BLaER1 treated with 17β-estradiol and CSF1 and Interleukin-3, amounts not matched to agents 10 nM and 100 nM (cell line): ENCODE measurements around the gene COBL.

Experiments
- H3K27ac ChIP-seq, 11 experiments: shearing (Covaris generic); formaldehyde crosslinking; 2 replicates each; pipeline ENCODE4 v1.8.1; 2022
- H3K27me3 ChIP-seq, 11 experiments: shearing (Covaris generic); formaldehyde crosslinking; 2 replicates each; pipeline ENCODE4 v1.8.1; 2022
- H3K36me3 ChIP-seq, 11 experiments: shearing (Covaris generic); formaldehyde crosslinking; 2 replicates each; pipeline ENCODE4 v1.8.1; 2022
- H3K4me1 ChIP-seq, 10 experiments: shearing (Covaris generic); formaldehyde crosslinking; 2 replicates each; pipeline ENCODE4 v1.8.1; 2022
- H3K4me2 ChIP-seq, 11 experiments: shearing (Covaris generic); formaldehyde crosslinking; 2 replicates each; pipeline ENCODE4 v1.8.1; 2022
- H3K4me3 ChIP-seq, 10 experiments: shearing (Covaris generic); formaldehyde crosslinking; 2 replicates each; pipeline ENCODE4 v1.8.1; 2022
- H3K9ac ChIP-seq, 11 experiments: shearing (Covaris generic); formaldehyde crosslinking; 2 replicates each; pipeline ENCODE4 v1.8.1; 2022
- H3K9me3 ChIP-seq, 11 experiments: shearing (Covaris generic); formaldehyde crosslinking; replicated peaks in 1 of 11; 2 replicates each; pipeline ENCODE4 v1.8.1; 2022
- H4K20me1 ChIP-seq, 11 experiments: shearing (Covaris generic); formaldehyde crosslinking; 2 replicates each; pipeline ENCODE4 v1.8.1; 2022
- Cebpa-rat ChIP-seq, 11 experiments: shearing (Covaris generic); IDR thresholded peaks; 2 replicates each; pipeline ENCODE4 v1.8.1; 2022

COBL gene

DNA sequence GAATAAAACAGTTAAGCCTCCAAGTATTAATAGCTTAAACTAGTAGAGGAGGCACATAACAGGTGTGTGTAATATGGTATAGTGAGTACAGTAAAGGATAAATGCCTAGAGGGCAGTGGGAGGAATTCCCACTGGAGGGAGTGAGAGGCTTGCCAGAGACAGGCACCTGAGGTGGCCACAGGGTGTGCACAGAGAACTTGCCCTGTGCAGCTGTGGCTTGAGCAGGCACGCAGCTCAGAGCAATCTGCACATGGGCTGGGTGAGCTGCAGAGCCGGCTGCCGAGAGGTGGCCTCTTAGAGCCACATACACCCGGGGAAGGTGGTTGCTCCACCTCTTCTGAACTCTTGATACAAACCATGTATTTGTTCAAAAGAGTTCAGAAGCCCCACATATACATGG, 237.1 kb downstream of the COBL start:
- Histone ChIP-seq H3K27ac (no peak overlapping the region), H3K27me3 (no peaks in the 10 kb centered on the region), H3K4me1 (peaks cover 16 to 32% (median 23%) of the 10 kb centered on the region in 10 experiments), H3K9me3 (no peaks in the 10 kb centered on the region), H3K4me3 (no peak overlapping the region), H3K9ac (no peak overlapping the region), H4K20me1 (no peaks in the 10 kb centered on the region), H3K36me3 (no peaks in the 10 kb centered on the region), H3K4me2 (peak overlapping the region in 9 of 11 experiments; percentile 4 to 49 (median 27); a peak in 11 of 22 replicates)
- TF ChIP-seq Cebpa-rat (IDR thresholded peaks at IDR 0.05), result no peak

DNA sequence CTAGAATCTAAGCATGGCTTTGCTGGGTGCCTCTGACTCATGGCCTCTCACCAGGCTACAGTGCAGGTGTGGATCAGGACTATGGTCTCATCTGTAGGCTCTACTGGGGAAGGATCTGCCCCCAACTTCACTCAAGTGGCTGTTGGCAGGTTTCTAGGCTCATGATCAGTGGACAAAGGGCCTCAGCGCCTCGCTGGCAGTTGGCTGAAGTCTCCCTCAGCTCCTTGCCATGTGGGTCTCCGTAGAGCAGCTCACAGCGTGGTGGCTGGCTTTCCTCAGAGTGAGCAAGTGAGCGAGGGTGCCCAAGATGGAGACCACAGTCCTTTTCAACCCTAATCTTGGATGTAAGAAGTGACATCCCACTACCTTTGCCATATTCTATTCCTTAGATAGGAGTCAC, 238.0 kb downstream of the COBL start:
- TF ChIP-seq Cebpa-rat (IDR thresholded peaks at IDR 0.05), result no peak
- no peaks in the 10 kb centered on the region for H3K9me3 ChIP-seq

DNA sequence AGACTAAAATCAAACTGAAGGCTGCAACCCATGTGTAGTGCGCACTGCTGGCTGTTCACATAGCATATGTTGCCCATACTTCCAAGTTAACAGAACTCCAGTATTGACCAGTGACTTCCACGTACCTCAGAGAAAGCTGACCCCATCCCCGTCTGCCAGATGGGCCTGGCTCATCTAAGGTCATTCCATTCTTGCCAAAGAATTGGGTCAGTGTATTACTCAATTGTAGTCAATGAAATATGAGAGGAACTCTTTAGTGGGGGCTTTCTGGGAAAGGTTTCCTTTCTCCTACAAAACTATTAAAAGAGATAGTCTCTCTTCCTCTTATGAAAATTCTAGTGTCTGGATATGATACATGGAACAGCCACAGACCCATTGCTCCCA, 238.6 kb downstream of the COBL start:
- Histone ChIP-seq H3K27ac (no peak overlapping the region), H3K36me3 (no peaks in the 10 kb centered on the region), H3K27me3 (no peaks in the 10 kb centered on the region), H3K9me3 (no peaks in the 10 kb centered on the region), H3K4me1 (peaks cover 16 to 48% (median 28%) of the 10 kb centered on the region in 10 experiments), H3K4me3 (no peak overlapping the region), H3K4me2 (peak overlapping the region in 2 of 11 experiments; percentile 12 to 54; a peak in 2 of 22 replicates), H4K20me1 (no peaks in the 10 kb centered on the region), H3K9ac (no peak overlapping the region)
- TF ChIP-seq Cebpa-rat (IDR thresholded peaks at IDR 0.05), result no peak

More for the DNA sequence above, 238.0 kb downstream of the COBL start:
- no peaks in the 10 kb centered on the region for H4K20me1 ChIP-seq
- H3K27ac ChIP-seq, result no peak overlapping the region
- no peaks in the 10 kb centered on the region for H3K27me3 ChIP-seq
- H3K4me3 ChIP-seq, result no peak overlapping the region
- no peak overlapping the region for H3K4me2 ChIP-seq
- no peaks in the 10 kb centered on the region for H3K36me3 ChIP-seq
- no peak overlapping the region for H3K9ac ChIP-seq
- peaks cover 16 to 41% (median 28%) of the 10 kb centered on the region in 10 experiments for H3K4me1 ChIP-seq

DNA sequence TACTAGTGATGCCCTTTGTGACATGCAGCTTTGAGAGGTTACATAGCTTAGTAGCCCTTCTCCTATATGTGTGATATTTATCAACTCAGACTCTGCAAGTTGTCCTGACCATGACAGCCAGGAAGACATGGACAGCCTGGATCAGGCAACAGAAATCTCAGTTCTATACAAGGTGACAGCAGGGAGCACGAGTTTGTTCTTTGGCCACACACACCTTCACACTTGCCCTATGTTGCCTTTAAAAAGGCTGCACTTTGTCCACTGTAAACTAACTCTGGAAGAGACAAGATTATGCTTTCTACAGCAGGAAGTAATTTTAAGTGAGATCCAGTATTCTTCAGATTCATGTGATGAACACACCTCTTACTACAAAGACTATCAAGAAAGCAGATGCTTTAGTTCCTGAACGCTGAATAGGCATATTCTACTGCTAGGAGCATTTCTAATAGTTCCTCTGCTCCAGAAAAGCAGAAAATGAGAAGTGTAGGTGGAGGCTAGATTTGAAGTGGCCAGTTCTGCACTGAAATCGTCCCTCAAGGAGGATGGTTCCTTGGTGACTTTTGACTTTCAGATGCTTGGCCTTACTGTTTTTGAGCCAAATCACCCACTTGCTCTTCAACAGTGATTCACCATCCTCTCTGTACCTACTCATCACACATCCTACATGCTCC, 239.2 kb downstream of the COBL start:
- no peak overlapping the region for H3K27ac ChIP-seq
- no peaks in the 10 kb centered on the region for H3K36me3 ChIP-seq
- H3K4me2 ChIP-seq, result peak overlapping the region in 2 of 11 experiments; percentile 12 to 54; a peak in 2 of 22 replicates
- no peak overlapping the region for H3K9ac ChIP-seq
- no peak for TF ChIP-seq Cebpa-rat (IDR thresholded peaks at IDR 0.05)
- peaks cover 16 to 48% (median 28%) of the 10 kb centered on the region in 10 experiments for H3K4me1 ChIP-seq
- no peak overlapping the region for H3K4me3 ChIP-seq
- H3K27me3 ChIP-seq, result no peaks in the 10 kb centered on the region
- no peaks in the 10 kb centered on the region for H4K20me1 ChIP-seq
- H3K9me3 ChIP-seq, result no peaks in the 10 kb centered on the region

DNA sequence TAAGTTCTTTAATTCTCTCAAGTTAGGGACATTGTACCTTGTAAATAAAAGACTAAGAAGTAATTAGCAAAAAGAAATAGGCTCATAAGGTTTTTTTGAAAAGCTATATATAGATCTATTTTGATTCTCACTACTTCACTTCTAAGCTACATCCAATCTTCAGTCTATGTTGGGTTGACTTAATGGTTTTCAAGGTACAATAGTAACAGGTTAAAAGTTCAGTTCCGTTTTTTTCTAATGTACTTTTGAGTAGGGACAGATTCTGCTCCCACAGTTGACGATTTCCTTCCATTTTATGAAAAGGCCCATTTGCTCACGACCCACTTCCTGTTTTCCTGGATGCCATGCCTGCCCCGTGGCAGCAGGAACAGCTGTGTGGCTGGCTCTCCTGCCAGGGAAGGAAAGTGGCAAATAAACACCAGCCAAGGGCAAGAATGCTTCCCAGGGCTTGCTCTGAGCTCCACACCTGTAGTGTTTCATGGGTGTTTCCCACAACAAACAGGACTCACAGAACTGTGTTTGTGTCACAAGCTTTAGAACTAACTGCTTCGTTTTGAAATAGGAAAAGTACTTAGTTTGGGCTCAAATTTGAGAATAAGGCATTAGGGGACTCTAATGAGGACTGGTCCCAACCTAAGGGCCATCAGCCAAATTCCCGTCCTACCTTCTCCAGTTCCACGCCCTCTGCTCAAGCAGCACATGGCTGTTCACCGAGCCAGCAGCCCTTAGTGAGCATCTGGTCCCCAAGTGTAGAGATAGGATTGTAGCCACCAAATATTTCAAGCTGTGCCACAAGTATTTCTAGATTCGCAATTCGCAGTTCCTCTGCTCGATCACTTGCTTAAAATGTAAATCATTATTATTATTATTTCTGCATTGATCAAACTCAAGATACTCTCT, 240.7 kb downstream of the COBL start:
- no peak overlapping the region for H3K9ac ChIP-seq
- no peak overlapping the region for H3K4me3 ChIP-seq
- no peaks in the 10 kb centered on the region for H3K9me3 ChIP-seq
- peaks cover 16 to 48% (median 28%) of the 10 kb centered on the region in 10 experiments for H3K4me1 ChIP-seq
- peak overlapping the region; percentile 1 to 59 (median 44); a peak in 20 of 22 replicates for H3K4me2 ChIP-seq
- TF ChIP-seq Cebpa-rat (IDR thresholded peaks at IDR 0.05), result no peak
- H3K27ac ChIP-seq, result no peak overlapping the region
- H3K36me3 ChIP-seq, result no peaks in the 10 kb centered on the region
- no peaks in the 10 kb centered on the region for H3K27me3 ChIP-seq
- H4K20me1 ChIP-seq, result no peaks in the 10 kb centered on the region

DNA sequence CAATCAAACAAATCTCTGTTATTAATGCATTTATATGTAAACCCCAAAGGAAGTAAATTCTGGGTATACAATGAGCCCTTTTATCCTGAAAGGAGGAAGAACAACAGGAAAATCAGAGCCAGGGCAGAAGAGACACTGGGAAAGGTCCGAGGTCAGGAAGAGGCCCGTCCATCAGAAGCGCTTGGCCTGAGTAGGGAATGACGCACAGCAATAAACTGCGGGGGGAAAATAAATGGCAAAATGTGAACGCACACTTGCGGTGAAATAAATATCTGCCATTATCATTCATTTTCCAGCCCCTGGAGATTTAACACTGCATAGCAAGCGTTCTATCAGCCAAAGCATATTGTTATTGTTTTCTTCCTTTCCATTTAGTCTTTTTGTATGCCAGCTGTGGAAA, 243.4 kb downstream of the COBL start:
- H3K27ac ChIP-seq, result no peak overlapping the region

DNA sequence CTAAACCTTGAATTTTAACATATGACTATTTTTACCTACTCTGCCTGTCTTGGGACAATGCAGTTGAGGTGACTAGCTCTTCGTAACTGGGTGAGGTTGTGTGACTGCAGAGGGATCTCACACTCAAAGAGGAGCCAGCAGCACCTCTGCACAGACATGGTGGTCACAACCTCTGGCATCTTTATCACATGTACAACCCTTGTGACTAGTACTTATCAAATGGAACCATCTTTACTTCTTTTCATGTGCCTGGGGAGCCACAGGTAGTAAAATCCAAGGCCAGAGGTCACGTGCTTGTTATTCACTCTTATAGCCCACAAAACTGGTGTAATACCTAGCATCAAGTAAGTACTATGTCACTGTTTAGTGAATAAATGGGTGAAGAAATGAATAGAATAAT, 244.3 kb downstream of the COBL start:
- no peak overlapping the region for H3K4me3 ChIP-seq
- no peaks in the 10 kb centered on the region for H3K27me3 ChIP-seq
- peaks cover 6 to 41% (median 15%) of the 10 kb centered on the region in 10 experiments; a peak in 19 of 20 replicates for H3K4me1 ChIP-seq
- no peak overlapping the region for H3K9ac ChIP-seq
- H3K4me2 ChIP-seq, result no peak overlapping the region
- no peak for TF ChIP-seq Cebpa-rat (IDR thresholded peaks at IDR 0.05)
- H3K9me3 ChIP-seq, result no peaks in the 10 kb centered on the region
- H3K36me3 ChIP-seq, result no peaks in the 10 kb centered on the region
- H3K27ac ChIP-seq, result no peak overlapping the region
- H4K20me1 ChIP-seq, result no peaks in the 10 kb centered on the region

More for the DNA sequence above, 243.4 kb downstream of the COBL start:
- no peak for TF ChIP-seq Cebpa-rat (IDR thresholded peaks at IDR 0.05)
- Histone ChIP-seq H4K20me1 (no peaks in the 10 kb centered on the region), H3K4me1 (peaks cover 6 to 41% (median 19%) of the 10 kb centered on the region in 10 experiments; a peak in 19 of 20 replicates), H3K36me3 (no peaks in the 10 kb centered on the region), H3K27me3 (no peaks in the 10 kb centered on the region), H3K9me3 (no peaks in the 10 kb centered on the region), H3K9ac (no peak overlapping the region), H3K4me2 (no peak overlapping the region), H3K4me3 (no peak overlapping the region)

DNA sequence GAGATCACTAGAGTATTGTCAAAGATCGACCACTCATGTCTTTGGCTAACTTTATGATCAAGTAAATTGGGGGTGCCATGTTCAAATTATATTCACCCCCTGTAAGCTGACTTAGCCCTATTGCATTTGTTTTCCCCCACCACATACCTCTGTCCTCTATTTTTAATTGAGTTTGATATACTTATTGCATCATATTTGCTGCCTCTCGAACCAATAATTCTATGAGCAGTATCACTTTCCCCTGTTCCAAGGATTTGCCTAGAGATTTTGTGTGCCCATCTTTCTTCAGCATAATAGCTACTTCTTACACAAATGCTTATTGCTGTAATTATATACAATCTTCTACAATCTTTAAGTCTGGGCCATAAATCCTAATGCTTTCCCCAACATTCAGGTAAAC, 245.2 kb downstream of the COBL start:
- peaks cover 6 to 41% (median 14%) of the 10 kb centered on the region in 10 experiments; a peak in 19 of 20 replicates for H3K4me1 ChIP-seq
- TF ChIP-seq Cebpa-rat (IDR thresholded peaks at IDR 0.05), result peak in 1 of 11 experiments; percentile 16; a peak in 1 of 22 replicates
- H3K4me2 ChIP-seq, result no peak overlapping the region
- H3K36me3 ChIP-seq, result no peaks in the 10 kb centered on the region
- no peaks in the 10 kb centered on the region for H3K27me3 ChIP-seq
- H3K4me3 ChIP-seq, result no peak overlapping the region
- H3K27ac ChIP-seq, result no peak overlapping the region
- H4K20me1 ChIP-seq, result no peaks in the 10 kb centered on the region
- no peaks in the 10 kb centered on the region for H3K9me3 ChIP-seq
- no peak overlapping the region for H3K9ac ChIP-seq

DNA sequence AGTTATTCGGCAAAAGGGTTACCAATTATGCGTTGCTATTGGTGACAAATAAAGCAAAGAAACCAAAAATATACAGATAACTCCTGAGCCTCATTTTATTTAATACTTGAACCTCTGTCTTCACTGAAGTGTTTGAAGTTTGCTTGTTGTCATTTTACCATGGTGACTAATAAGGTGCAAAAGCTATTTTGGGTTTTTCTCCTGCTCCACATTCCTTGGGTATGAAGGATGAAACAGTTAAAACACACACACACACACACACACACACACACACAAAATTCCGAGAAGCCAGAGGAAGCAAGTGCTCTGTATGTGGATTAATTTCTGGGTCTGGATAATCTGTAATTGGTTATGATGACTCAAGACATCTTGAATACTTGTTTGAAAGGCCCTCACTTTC, 246.5 kb downstream of the COBL start:
- H3K27me3 ChIP-seq, result no peaks in the 10 kb centered on the region
- H3K9me3 ChIP-seq, result no peaks in the 10 kb centered on the region
- H3K9ac ChIP-seq, result no peak overlapping the region
- peaks cover 0 to 29% (median 5%) of the 10 kb centered on the region in 10 experiments; a peak in 11 of 20 replicates for H3K4me1 ChIP-seq
- no peak for TF ChIP-seq Cebpa-rat (IDR thresholded peaks at IDR 0.05)
- H3K27ac ChIP-seq, result no peak overlapping the region
- H4K20me1 ChIP-seq, result no peaks in the 10 kb centered on the region
- no peaks in the 10 kb centered on the region for H3K36me3 ChIP-seq
- no peak overlapping the region for H3K4me2 ChIP-seq
- H3K4me3 ChIP-seq, result no peak overlapping the region
